Breast epithelium (tissue), 4 donors: ENCODE results near the gene DHFR2. TPM values are rescaled to one million over a fixed set of nuclear protein-coding genes. Genes with fewer than 3 reads are reported as not detected.

Source experiments
- DNase-seq, 2 donors: peaks; one replicate each; pipeline ENCODE4 v3.0.0-alpha.2; 2019; ENCODE audit warnings: low spot score in 2 of 2
- H3K27ac ChIP-seq, 2 donors: fragments of 200-600 bp; sonication (generic) in 1 of 2; one replicate each; pipeline ENCODE4 v1.5.1; 2016 to 2019; ENCODE audit warnings: mild to moderate bottlenecking in 1 of 2
- H3K27me3 ChIP-seq, 2 donors: fragments of 200-600 bp; sonication (generic) in 1 of 2; one replicate each; pipeline versions ENCODE4 v1.5.1 to v1.6.0; 2017 to 2019; ENCODE audit warnings: control low read depth in 1 of 2, mild to moderate bottlenecking in 1 of 2
- H3K36me3 ChIP-seq: fragments of 200-600 bp; one replicate; pipeline ENCODE4 v1.5.1; 2019
- H3K4me1 ChIP-seq, 2 donors: fragments of 200-600 bp; sonication (generic); one replicate each; pipeline ENCODE4 v1.5.1; 2016 to 2019; ENCODE audit warnings: control low read depth in 1 of 2
- H3K4me3 ChIP-seq, 3 donors: fragments of 200-600 bp; sonication (generic); 1 replicate in 2 of 3; 2 replicates in 1 of 3; pipeline ENCODE4 v1.5.1; 2016 to 2019; ENCODE audit warnings: mild to moderate bottlenecking in 3 of 3, moderate library complexity in 2 of 3
- H3K9me3 ChIP-seq, 2 donors: fragments of 200-600 bp; sonication (generic) in 1 of 2; one replicate each; pipeline ENCODE4 v1.5.1; 2016 to 2019; ENCODE audit warnings: control low read depth in 1 of 2
- POLR2A ChIP-seq: fragments of 450-650 bp; IDR thresholded peaks from one replicate; pipeline ENCODE4 v1.6.1; 2016; ENCODE audit warnings: antibody characterized with exemption, mild to moderate bottlenecking, moderate library complexity
- POLR2AphosphoS5 ChIP-seq, 3 donors: sonication (generic); formaldehyde crosslinking; IDR thresholded peaks; one replicate each; pipeline ENCODE4 v1.6.1; 2017; ENCODE audit warnings: antibody characterized with exemption in 3 of 3
- intact Hi-C: fragments of 100-400 bp; cut with DNase I; formaldehyde crosslinking; loops from one replicate; pipeline ENCODE4 v1.15.1; 2023; ENCODE audit warnings: low total_unique reads
- total RNA-seq, 3 donors: library from RNA; depleted of rRNA; stranded (reverse); fragments of >200 nt; gene quantifications; one replicate each; pipeline ENCODE4 v1.1.0, GENCODE V29; 2016
- TF ChIP-seq, protein P1 (sequence below), 3 donors: fragments of 450-650 bp; IDR thresholded peaks; one replicate each; pipeline ENCODE4 v1.5.1; 2016 to 2017; ENCODE audit warnings: antibody characterized with exemption in 3 of 3, mild to moderate bottlenecking in 3 of 3, moderate library complexity in 3 of 3

DHFR2 gene
- total RNA-seq, 3 donors from 2014 or later = 3.8 to 8.5 (median 8.2) TPM

- no peak overlapping the region for H3K4me3 ChIP-seq
- H3K27ac ChIP-seq = no peak overlapping the region
- no peaks in the 10 kb centered on the region for H3K27me3 ChIP-seq
- no peak for DNase-seq
- no peaks in the 10 kb centered on the region for H3K9me3 ChIP-seq
- H3K4me1 ChIP-seq = no peaks in the 10 kb centered on the region
- TF ChIP-seq POLR2AphosphoS5 (IDR thresholded peaks at IDR 0.05) (no peak), POLR2A (no peak)
- TF ChIP-seq, protein P1, sequence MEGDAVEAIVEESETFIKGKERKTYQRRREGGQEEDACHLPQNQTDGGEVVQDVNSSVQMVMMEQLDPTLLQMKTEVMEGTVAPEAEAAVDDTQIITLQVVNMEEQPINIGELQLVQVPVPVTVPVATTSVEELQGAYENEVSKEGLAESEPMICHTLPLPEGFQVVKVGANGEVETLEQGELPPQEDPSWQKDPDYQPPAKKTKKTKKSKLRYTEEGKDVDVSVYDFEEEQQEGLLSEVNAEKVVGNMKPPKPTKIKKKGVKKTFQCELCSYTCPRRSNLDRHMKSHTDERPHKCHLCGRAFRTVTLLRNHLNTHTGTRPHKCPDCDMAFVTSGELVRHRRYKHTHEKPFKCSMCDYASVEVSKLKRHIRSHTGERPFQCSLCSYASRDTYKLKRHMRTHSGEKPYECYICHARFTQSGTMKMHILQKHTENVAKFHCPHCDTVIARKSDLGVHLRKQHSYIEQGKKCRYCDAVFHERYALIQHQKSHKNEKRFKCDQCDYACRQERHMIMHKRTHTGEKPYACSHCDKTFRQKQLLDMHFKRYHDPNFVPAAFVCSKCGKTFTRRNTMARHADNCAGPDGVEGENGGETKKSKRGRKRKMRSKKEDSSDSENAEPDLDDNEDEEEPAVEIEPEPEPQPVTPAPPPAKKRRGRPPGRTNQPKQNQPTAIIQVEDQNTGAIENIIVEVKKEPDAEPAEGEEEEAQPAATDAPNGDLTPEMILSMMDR (IDR thresholded peaks at IDR 0.05) = no peak
- intact Hi-C loops = no loop called here
- no peaks in the 10 kb centered on the region for H3K36me3 ChIP-seq
Observed at GRCh38 chr3:94065819-94066480, 3.2 kb upstream of the DHFR2 start.

GRCh38 chr3:94065122-94065521 is 2.4 kb upstream of the DHFR2 start:
- no peaks in the 10 kb centered on the region for H3K27me3 ChIP-seq
- H3K27ac ChIP-seq = no peak overlapping the region
- intact Hi-C loops = no loop called here
- TF ChIP-seq, protein P1 (IDR thresholded peaks at IDR 0.05) = no peak
- no peaks in the 10 kb centered on the region for H3K4me1 ChIP-seq
- no peak overlapping the region for H3K4me3 ChIP-seq
- DNase-seq = no peak
- H3K9me3 ChIP-seq = no peaks in the 10 kb centered on the region
- H3K36me3 ChIP-seq = no peaks in the 10 kb centered on the region

GRCh38 chr3:94064243-94064860 is 1.6 kb upstream of the DHFR2 start:
- H3K4me1 ChIP-seq = no peaks in the 10 kb centered on the region
- intact Hi-C loops = no loop called here
- no peak for DNase-seq
- H3K27me3 ChIP-seq = no peaks in the 10 kb centered on the region
- no peak overlapping the region for H3K27ac ChIP-seq
- H3K36me3 ChIP-seq = no peaks in the 10 kb centered on the region
- peak overlapping the region in 2 of 3 donors; percentile 75 to 86 for H3K4me3 ChIP-seq
- TF ChIP-seq, protein P1 (IDR thresholded peaks at IDR 0.05) = no peak
- TF ChIP-seq POLR2AphosphoS5 (IDR thresholded peaks at IDR 0.05) (no peak), POLR2A (no peak)
- no peaks in the 10 kb centered on the region for H3K9me3 ChIP-seq

DNA sequence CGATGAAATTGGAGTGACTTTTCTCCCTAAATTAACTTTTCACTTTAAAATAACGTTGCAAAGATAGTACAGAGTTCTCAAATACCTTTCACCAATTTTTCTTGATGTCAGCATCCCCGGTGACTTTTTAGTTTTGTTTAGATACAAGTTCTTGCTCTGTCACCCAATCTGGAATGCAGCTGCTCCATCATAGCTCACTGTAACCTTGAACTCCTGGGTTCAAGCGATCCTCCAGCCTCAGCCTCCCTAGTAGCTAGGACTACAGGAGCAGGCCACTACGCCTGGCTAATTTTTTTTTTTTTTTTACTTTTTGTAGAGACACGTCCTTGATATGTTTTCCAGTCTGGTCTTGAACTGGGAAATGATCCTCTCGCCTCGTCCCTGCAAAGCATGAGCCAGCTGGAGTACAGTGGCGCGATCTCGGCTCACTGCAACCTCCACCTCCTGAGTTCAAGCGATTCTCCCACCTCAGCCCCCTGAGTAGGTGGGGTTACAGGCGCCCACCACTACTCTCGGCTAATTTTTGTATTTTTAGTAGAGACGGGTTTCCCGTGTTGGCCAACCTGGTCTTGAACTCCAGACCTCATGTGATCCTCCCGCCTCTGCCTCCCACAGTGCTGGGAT is 892 bp upstream of the DHFR2 start:
- Histone ChIP-seq H3K4me3 (peak overlapping the region; percentile 71 to 86 (median 75)), H3K36me3 (no peaks in the 10 kb centered on the region), H3K27me3 (no peaks in the 10 kb centered on the region), H3K4me1 (no peaks in the 10 kb centered on the region), H3K9me3 (no peaks in the 10 kb centered on the region), H3K27ac (peak overlapping the region; percentile 98 to 99)
- TF ChIP-seq, protein P1 (IDR thresholded peaks at IDR 0.05) = no peak
- TF ChIP-seq POLR2A (no peak), POLR2AphosphoS5 (IDR thresholded peaks at IDR 0.05) (no peak)
- DNase-seq = no peak
- intact Hi-C loops = no loop called here

GRCh38 chr3:94061297-94061696 is 1.4 kb downstream of the DHFR2 start:
- intact Hi-C loops = no loop called here
- no peaks in the 10 kb centered on the region for H3K36me3 ChIP-seq
- TF ChIP-seq POLR2A (no peak), POLR2AphosphoS5 (IDR thresholded peaks at IDR 0.05) (no peak)
- TF ChIP-seq, protein P1 (IDR thresholded peaks at IDR 0.05) = no peak

More at GRCh38 chr3:94061297-94061696, 1.4 kb downstream of the DHFR2 start:
- no peak overlapping the region for H3K27ac ChIP-seq
- H3K4me3 ChIP-seq = no peak overlapping the region
- H3K4me1 ChIP-seq = no peaks in the 10 kb centered on the region
- no peaks in the 10 kb centered on the region for H3K9me3 ChIP-seq
- DNase-seq = no peak
- H3K27me3 ChIP-seq = no peaks in the 10 kb centered on the region
